CD4-positive, alpha-beta T cell (primary cell): ENCODE measurements around the gene HOMER1. TPM values are rescaled to one million over a fixed set of nuclear protein-coding genes. Genes with fewer than 3 reads are reported as not detected.

Experiments
- ATAC-seq: fragments of 200-7000 bp; cut with Tn5 transposase; one replicate; pipeline ENCODE4 v1.10.0; 2022; ENCODE audit warnings: mild to moderate bottlenecking; ENCODE audit not compliant: poor library complexity
- CTCF ChIA-PET: fragments of 350-600 bp; sonication (Branson Sonifier 250); formaldehyde crosslinking; loops from one replicate; lab custom pipeline; 2021; ENCODE audit warnings: antibody characterized with exemption, inconsistent platforms; lab: Charles Lee
- POLR2A ChIA-PET: fragments of 350-600 bp; sonication (Branson Sonifier 250); formaldehyde crosslinking; loops from one replicate; lab custom pipeline; 2021; ENCODE audit warnings: antibody characterized with exemption, inconsistent platforms; lab: Charles Lee
- DNase-seq, 14 experiments: peaks; one replicate each; pipeline ENCODE4 v3.0.0-alpha.2; 2013 to 2020; ENCODE audit warnings: mixed read lengths in 2 of 14
- H3K27ac ChIP-seq, 2 donors: one replicate each; pipeline versions ENCODE4 v1.5.1 to v1.7.0; 2013; ENCODE audit warnings: low read length in 2 of 2, low read depth in 1 of 2, mild to moderate bottlenecking in 1 of 2
- H3K27me3 ChIP-seq, 2 experiments: 1 replicate in 1 of 2; 2 replicates in 1 of 2; pipeline versions ENCODE4 v1.6.1 to v1.7.0; 2013; ENCODE audit warnings: low read length in 2 of 2, control low read depth in 1 of 2, mild to moderate bottlenecking in 1 of 2, moderate library complexity in 1 of 2; ENCODE audit not compliant: insufficient read depth in 2 of 2, control insufficient read depth in 1 of 2
- H3K36me3 ChIP-seq: one replicate; pipeline ENCODE4 v1.6.1; 2013; ENCODE audit warnings: low read length, control low read depth; ENCODE audit not compliant: insufficient read depth
- H3K4me1 ChIP-seq: one replicate; pipeline ENCODE4 v1.6.1; 2013; ENCODE audit warnings: low read length, control low read depth; ENCODE audit not compliant: insufficient read depth
- H3K4me3 ChIP-seq: one replicate; pipeline ENCODE4 v1.5.1; 2013; ENCODE audit warnings: mild to moderate bottlenecking, low read length, moderate library complexity
- H3K9me3 ChIP-seq, 2 experiments: 1 replicate in 1 of 2; 2 replicates in 1 of 2; pipeline versions ENCODE4 v1.6.1 to v1.7.0; 2013; ENCODE audit warnings: low read length in 2 of 2, mild to moderate bottlenecking in 2 of 2, control low read depth in 1 of 2, moderate library complexity in 1 of 2; ENCODE audit not compliant: control insufficient read depth in 1 of 2, insufficient read depth in 1 of 2
- H3K27ac Mint-ChIP-seq: one replicate; pipeline ENCODE4 v1.8.0; 2020; ENCODE audit warnings: mixed read lengths
- H3K27me3 Mint-ChIP-seq: one replicate; pipeline ENCODE4 v1.8.0; 2021; ENCODE audit warnings: mixed read lengths
- H3K36me3 Mint-ChIP-seq: one replicate; pipeline ENCODE4 v1.8.0; 2021; ENCODE audit warnings: low read depth, mixed read lengths
- H3K4me1 Mint-ChIP-seq: one replicate; pipeline ENCODE4 v1.8.0; 2021; ENCODE audit warnings: low read depth, mixed read lengths
- H3K4me3 Mint-ChIP-seq: one replicate; pipeline ENCODE4 v1.8.0; 2020; ENCODE audit warnings: mild to moderate bottlenecking, mixed read lengths
- H3K9me3 Mint-ChIP-seq: one replicate; pipeline ENCODE4 v1.8.0; 2020; ENCODE audit warnings: mixed read lengths
- intact Hi-C, 2 experiments: fragments of 100-400 bp; cut with DNase I in 1 of 2; cut with micrococcal nuclease in 1 of 2; formaldehyde crosslinking; loops; one replicate each; pipeline versions ENCODE4 v1.15.1 to v1.9.0; 2023 to 2025; cut with DNase I, micrococcal nuclease
- total RNA-seq, 174 experiments: library from RNA in 2 of 174; stranded (reverse) in 2 of 174; gene quantifications; one replicate each; pipeline ENCODE4 v1.2.3 and lab custom pipeline; 2021 to 2026
- TF ChIP-seq, protein P1 (sequence below): fragments of 200-600 bp; IDR thresholded peaks from one replicate; pipeline ENCODE4 v1.8.0; 2022; ENCODE audit warnings: antibody characterized with exemption, mild to moderate bottlenecking

HOMER1 gene
- total RNA-seq, 2 experiments from 2014 or later: 2.1 TPM

DNA sequence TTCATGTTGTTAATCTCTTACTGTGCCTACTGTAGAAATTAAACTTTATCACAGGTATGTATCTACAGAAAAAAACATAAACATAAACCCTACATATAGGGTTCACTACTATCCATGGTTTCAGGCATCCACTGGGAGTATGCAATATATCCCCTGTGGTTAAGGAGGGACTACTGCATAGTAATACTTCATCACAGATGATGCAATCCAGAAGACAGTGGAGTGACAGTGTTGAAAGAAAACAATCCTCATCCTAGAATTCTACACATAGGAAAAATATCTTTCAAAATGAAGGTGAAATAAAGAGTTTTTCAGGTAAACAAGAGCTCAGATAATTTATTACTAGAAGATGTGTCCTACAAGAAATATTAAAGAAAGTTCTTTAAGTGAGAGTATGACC, 105.9 kb downstream of the HOMER1 start:
- no peaks in the 10 kb centered on the region for H3K4me1 ChIP-seq
- POLR2A ChIA-PET: no interaction called here
- CTCF ChIA-PET: no interaction called here

DNA sequence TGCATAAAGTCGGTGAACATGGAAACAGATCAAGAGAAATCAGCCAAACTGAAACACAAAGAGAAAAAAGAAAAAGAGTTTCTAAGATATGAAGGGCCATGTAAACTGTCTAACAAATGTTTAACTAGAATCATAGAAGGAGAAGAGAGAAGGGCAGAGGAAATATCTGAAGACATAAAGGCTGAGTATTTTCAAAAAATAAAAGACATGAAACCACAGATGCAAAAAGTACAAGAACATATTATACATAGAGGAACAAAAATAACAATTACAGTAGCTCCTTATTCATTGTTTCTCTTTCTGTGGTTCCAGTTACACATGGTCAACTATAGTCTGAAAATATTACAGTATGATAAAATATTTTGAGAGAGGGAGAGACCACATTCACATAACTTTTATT, 106.3 kb downstream of the HOMER1 start:
- no peaks in the 10 kb centered on the region for H3K4me1 Mint-ChIP-seq
- Histone ChIP-seq H3K27ac (no peak overlapping the region), H3K36me3 (no peaks in the 10 kb centered on the region), H3K9me3 (peaks cover 5 to 7% of the 10 kb centered on the region in 2 experiments), H3K4me3 (no peak overlapping the region), H3K4me1 (no peaks in the 10 kb centered on the region), H3K27me3 (no peaks in the 10 kb centered on the region)
- no peaks in the 10 kb centered on the region for H3K27me3 Mint-ChIP-seq
- H3K27ac Mint-ChIP-seq: no peak overlapping the region
- no peak overlapping the region for H3K4me3 Mint-ChIP-seq
- ChIA-PET CTCF (no interaction called here), POLR2A (no interaction called here)
- peaks cover 10% of the 10 kb centered on the region for H3K9me3 Mint-ChIP-seq
- DNase-seq (no peak), ATAC-seq (no peak)
- intact Hi-C loops: no loop called here
- peaks cover 25% of the 10 kb centered on the region for H3K36me3 Mint-ChIP-seq
- TF ChIP-seq, protein P1, sequence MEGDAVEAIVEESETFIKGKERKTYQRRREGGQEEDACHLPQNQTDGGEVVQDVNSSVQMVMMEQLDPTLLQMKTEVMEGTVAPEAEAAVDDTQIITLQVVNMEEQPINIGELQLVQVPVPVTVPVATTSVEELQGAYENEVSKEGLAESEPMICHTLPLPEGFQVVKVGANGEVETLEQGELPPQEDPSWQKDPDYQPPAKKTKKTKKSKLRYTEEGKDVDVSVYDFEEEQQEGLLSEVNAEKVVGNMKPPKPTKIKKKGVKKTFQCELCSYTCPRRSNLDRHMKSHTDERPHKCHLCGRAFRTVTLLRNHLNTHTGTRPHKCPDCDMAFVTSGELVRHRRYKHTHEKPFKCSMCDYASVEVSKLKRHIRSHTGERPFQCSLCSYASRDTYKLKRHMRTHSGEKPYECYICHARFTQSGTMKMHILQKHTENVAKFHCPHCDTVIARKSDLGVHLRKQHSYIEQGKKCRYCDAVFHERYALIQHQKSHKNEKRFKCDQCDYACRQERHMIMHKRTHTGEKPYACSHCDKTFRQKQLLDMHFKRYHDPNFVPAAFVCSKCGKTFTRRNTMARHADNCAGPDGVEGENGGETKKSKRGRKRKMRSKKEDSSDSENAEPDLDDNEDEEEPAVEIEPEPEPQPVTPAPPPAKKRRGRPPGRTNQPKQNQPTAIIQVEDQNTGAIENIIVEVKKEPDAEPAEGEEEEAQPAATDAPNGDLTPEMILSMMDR: no peak

More for the DNA sequence above, 105.9 kb downstream of the HOMER1 start:
- TF ChIP-seq, protein P1: no peak
- DNase-seq: no peak
- intact Hi-C loops: no loop called here
- H3K27me3 Mint-ChIP-seq: no peaks in the 10 kb centered on the region
- H3K36me3 Mint-ChIP-seq: peaks cover 25% of the 10 kb centered on the region
- no peak overlapping the region for H3K27ac ChIP-seq
- H3K9me3 Mint-ChIP-seq: peaks cover 10% of the 10 kb centered on the region
- H3K9me3 ChIP-seq: peaks cover 5 to 7% of the 10 kb centered on the region in 2 experiments
- no peaks in the 10 kb centered on the region for H3K4me1 Mint-ChIP-seq
- H3K27me3 ChIP-seq: no peaks in the 10 kb centered on the region
- no peaks in the 10 kb centered on the region for H3K36me3 ChIP-seq
- no peak overlapping the region for H3K4me3 ChIP-seq
- no peak overlapping the region for H3K27ac Mint-ChIP-seq
- ATAC-seq: no peak
- H3K4me3 Mint-ChIP-seq: no peak overlapping the region

DNA sequence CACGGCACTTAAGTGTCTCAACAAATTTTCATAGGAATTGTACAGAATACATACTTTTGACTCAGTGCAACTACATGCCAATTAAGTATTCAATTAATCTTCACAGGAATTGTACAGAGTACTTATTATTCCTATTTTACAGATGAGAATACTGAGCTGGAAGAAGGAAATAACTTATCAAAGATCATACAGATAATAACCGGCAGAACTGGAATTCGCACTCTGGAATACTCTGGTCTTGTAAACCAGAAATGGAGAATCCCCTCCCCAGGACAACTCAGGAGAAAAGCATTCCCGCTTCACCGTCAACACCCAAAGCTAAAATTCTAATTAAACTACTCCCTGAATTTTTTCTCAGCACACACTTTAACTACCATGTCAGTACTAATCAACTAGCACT, 112.7 kb downstream of the HOMER1 start:
- ChIA-PET POLR2A (no interaction called here), CTCF (interaction anchor here (0.7 kb wide), 1 partner anchor 23 kb away, joined by 3 read pairs; no protein-coding TSS in a partner anchor)
- no peaks in the 10 kb centered on the region for H3K4me1 Mint-ChIP-seq
- TF ChIP-seq, protein P1: no peak
- H3K27ac Mint-ChIP-seq: no peak overlapping the region
- H3K36me3 ChIP-seq: no peaks in the 10 kb centered on the region
- peaks cover 4% of the 10 kb centered on the region for H3K36me3 Mint-ChIP-seq
- no peak for DNase-seq
- no peaks in the 10 kb centered on the region for H3K4me1 ChIP-seq
- no peaks in the 10 kb centered on the region for H3K9me3 Mint-ChIP-seq
- no peaks in the 10 kb centered on the region for H3K9me3 ChIP-seq
- intact Hi-C loops: no loop called here
- no peaks in the 10 kb centered on the region for H3K27me3 ChIP-seq
- H3K4me3 Mint-ChIP-seq: no peak overlapping the region
- no peak for ATAC-seq
- H3K27me3 Mint-ChIP-seq: no peaks in the 10 kb centered on the region
- H3K4me3 ChIP-seq: no peak overlapping the region
- H3K27ac ChIP-seq: no peak overlapping the region
